Colonic mucosa (tissue), 4 donors: Measurements from ENCODE around the gene RHBDD3. TPM values are rescaled to one million over a fixed set of nuclear protein-coding genes. Genes with fewer than 3 reads are reported as not detected.

ENCODE experiments used
- DNase-seq: peaks from one replicate; pipeline ENCODE4 v3.0.0-alpha.2; 2020
- H3K27ac ChIP-seq: fragments of 200-600 bp; one replicate; pipeline ENCODE4 v1.8.0; 2021
- H3K27me3 ChIP-seq: fragments of 200-600 bp; one replicate; pipeline ENCODE4 v1.8.0; 2021
- H3K36me3 ChIP-seq: fragments of 200-600 bp; one replicate; pipeline ENCODE4 v1.8.0; 2021
- H3K4me1 ChIP-seq: fragments of 200-600 bp; one replicate; pipeline ENCODE4 v1.8.0; 2021; ENCODE audit warnings: mild to moderate bottlenecking
- H3K4me3 ChIP-seq: fragments of 200-600 bp; one replicate; pipeline ENCODE4 v1.8.0; 2021
- H3K9ac ChIP-seq, 2 donors: one replicate each; pipeline ENCODE4 v1.7.0; 2013; ENCODE audit warnings: control low read depth in 2 of 2, low read depth in 2 of 2, low read length in 2 of 2
- H3K9me3 ChIP-seq: fragments of 200-600 bp; one replicate; pipeline ENCODE4 v1.8.0; 2021
- CTCF ChIP-seq: fragments of 200-600 bp; IDR thresholded peaks from one replicate; pipeline ENCODE4 v1.8.0; 2022; ENCODE audit warnings: antibody characterized with exemption, mild to moderate bottlenecking
- intact Hi-C: fragments of 100-400 bp; cut with DNase I; formaldehyde crosslinking; loops from one replicate; pipeline ENCODE4 v1.14.1; 2022
- total RNA-seq, 2 donors: library from RNA; stranded (reverse); fragmentation: NEBNext Ultra II Directional in 1 of 2; extraction: Animal tissue kit (Norgen Biotek cat#: 25700) in 1 of 2; gene quantifications; one replicate each; pipeline ENCODE4 v1.2.1, GENCODE V29; 2021
- donor health status: healthy.
- donor health status: DM: no; HTN: no; CAD: no.
- donor health status: DM: no; HTN: no; CAD: no.

RHBDD3 gene
- total RNA-seq, 2 donors from 2014 or later, result 15.4 to 32.0 TPM

- Histone ChIP-seq H3K36me3 (peaks cover 4% of the 10 kb centered on the region), H3K27ac (peak overlapping the region; percentile 95), H3K4me3 (peak overlapping the region; percentile 99), H3K9me3 (no peaks in the 10 kb centered on the region), H3K4me1 (peaks cover 28% of the 10 kb centered on the region), H3K27me3 (no peaks in the 10 kb centered on the region), H3K9ac (peak overlapping the region; percentile 95 to 98)
- peak; percentile 30 for DNase-seq
- TF ChIP-seq CTCF, result no peak
- intact Hi-C loops, result no loop called here
Observed at GRCh38 chr22:29269731-29270474, 2.1 kb upstream of the RHBDD3 start.

- peak; percentile 30 for DNase-seq
- H3K4me1 ChIP-seq, result peaks cover 28% of the 10 kb centered on the region
Observed at GRCh38 chr22:29269230-29269604, 1.4 kb upstream of the RHBDD3 start.

GRCh38 chr22:29268511-29269229, 889 bp upstream of the RHBDD3 start:
- Histone ChIP-seq H3K36me3 (peaks cover 4% of the 10 kb centered on the region), H3K9ac (peak overlapping the region; percentile 95 to 98), H3K27me3 (no peaks in the 10 kb centered on the region), H3K4me1 (peaks cover 28% of the 10 kb centered on the region), H3K4me3 (peak overlapping the region; percentile 99), H3K27ac (peak overlapping the region; percentile 95), H3K9me3 (no peaks in the 10 kb centered on the region)
- TF ChIP-seq CTCF, result no peak
- DNase-seq, result no peak
- intact Hi-C loops, result no loop called here

More at GRCh38 chr22:29269230-29269604, 1.4 kb upstream of the RHBDD3 start:
- peak overlapping the region; percentile 95 to 98 for H3K9ac ChIP-seq
- intact Hi-C loops, result no loop called here
- H3K36me3 ChIP-seq, result peaks cover 4% of the 10 kb centered on the region
- no peaks in the 10 kb centered on the region for H3K27me3 ChIP-seq
- peak overlapping the region; percentile 95 for H3K27ac ChIP-seq
- no peak for TF ChIP-seq CTCF
- H3K9me3 ChIP-seq, result no peaks in the 10 kb centered on the region
- H3K4me3 ChIP-seq, result peak overlapping the region; percentile 99

GRCh38 chr22:29267462-29267857, 321 bp downstream of the RHBDD3 start:
- peak overlapping the region; percentile 95 to 98 for H3K9ac ChIP-seq
- TF ChIP-seq CTCF, result no peak
- H3K27me3 ChIP-seq, result no peaks in the 10 kb centered on the region
- H3K36me3 ChIP-seq, result peaks cover 4% of the 10 kb centered on the region
- H3K4me1 ChIP-seq, result peaks cover 28% of the 10 kb centered on the region
- H3K27ac ChIP-seq, result peak overlapping the region; percentile 95
- DNase-seq, result peak; percentile 33
- H3K4me3 ChIP-seq, result peak overlapping the region; percentile 99
- intact Hi-C loops, result no loop called here
- H3K9me3 ChIP-seq, result no peaks in the 10 kb centered on the region

GRCh38 chr22:29266564-29267461, 968 bp downstream of the RHBDD3 start:
- no peak for TF ChIP-seq CTCF

More at GRCh38 chr22:29266564-29267461, 968 bp downstream of the RHBDD3 start:
- Histone ChIP-seq H3K27me3 (no peaks in the 10 kb centered on the region), H3K4me1 (peaks cover 25% of the 10 kb centered on the region), H3K27ac (peak overlapping the region; percentile 95), H3K36me3 (peaks cover 4% of the 10 kb centered on the region), H3K4me3 (peak overlapping the region; percentile 99), H3K9me3 (no peaks in the 10 kb centered on the region), H3K9ac (peak overlapping the region; percentile 95 to 98)
- intact Hi-C loops, result no loop called here
- DNase-seq, result no peak
